Measurements from ENCODE around the gene LSR.

GRCh38 chr19:35311901-35312665, 63.3 kb downstream of the LSR start:
- TF ChIP-seq CTCF (optimal IDR thresholded peaks at IDR 0.05 in 1 of 3, IDR thresholded peaks at IDR 0.05 in 1 of 3, conservative IDR thresholded peaks at IDR 0.05 in 1 of 3; ENCODE audit: extremely low read depth in 1 of 3, insufficient read depth in 2 of 3, low read length in 3 of 3): no peak
- no peak for TF ChIP-seq EZH2 (IDR thresholded peaks at IDR 0.05; ENCODE audit: low read length)
